Activated naive CD4-positive, alpha-beta T cell treated with anti-CD3 and anti-CD28 coated beads, Interleukin-2, amount 10 ng/mL, durations not matched to agents 7 days and 5 days (primary cell): ENCODE measurements around the gene UBQLN4.

Experiments
- CTCF ChIA-PET: fragments of 350-600 bp; sonication (Branson Sonifier 250); formaldehyde crosslinking; loops from one replicate; lab custom pipeline; 2021; ENCODE audit warnings: antibody characterized with exemption; lab: Charles Lee
- DNase-seq: peaks from one replicate; pipeline ENCODE4 v3.0.0-alpha.2; 2020
- H3K27ac Mint-ChIP-seq: one replicate; pipeline ENCODE4 v1.8.0; 2021; ENCODE audit warnings: mild to moderate bottlenecking, moderate library complexity, mixed read lengths
- H3K27me3 Mint-ChIP-seq: one replicate; pipeline ENCODE4 v1.8.0; 2021; ENCODE audit warnings: mild to moderate bottlenecking, mixed read lengths
- H3K36me3 Mint-ChIP-seq: one replicate; pipeline ENCODE4 v1.8.0; 2021; ENCODE audit warnings: mixed read lengths
- H3K4me1 Mint-ChIP-seq: one replicate; pipeline ENCODE4 v1.8.0; 2021; ENCODE audit warnings: mixed read lengths
- H3K4me3 Mint-ChIP-seq: one replicate; pipeline ENCODE4 v1.8.0; 2021; ENCODE audit warnings: mild to moderate bottlenecking, moderate library complexity, mixed read lengths
- H3K9me3 Mint-ChIP-seq: one replicate; pipeline ENCODE4 v1.8.0; 2021; ENCODE audit warnings: mixed read lengths

UBQLN4 gene

DNA sequence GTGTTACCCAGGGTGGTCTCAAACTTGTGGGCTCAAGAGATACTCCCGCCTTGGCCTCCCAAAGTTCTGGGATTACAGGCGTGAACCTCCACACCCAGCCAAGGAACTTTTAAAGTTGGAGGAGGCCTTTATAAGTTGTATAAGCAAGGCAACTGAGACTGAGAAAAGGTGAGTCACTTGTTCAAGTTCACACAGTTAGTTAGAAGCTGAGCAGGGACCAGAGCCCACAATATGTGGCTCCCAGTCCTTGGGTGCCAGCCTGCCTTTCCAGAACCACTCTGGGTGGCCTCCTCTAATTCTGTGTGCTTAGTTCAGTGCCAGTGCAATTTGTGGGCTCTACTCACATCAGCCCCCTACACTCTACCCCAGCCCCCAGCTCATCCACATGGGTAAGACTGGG, 11.0 kb upstream of the UBQLN4 start:
- H3K4me3 Mint-ChIP-seq = no peak overlapping the region
- H3K36me3 Mint-ChIP-seq = no peaks in the 10 kb centered on the region
- peaks cover 8% of the 10 kb centered on the region for H3K4me1 Mint-ChIP-seq
- no peaks in the 10 kb centered on the region for H3K9me3 Mint-ChIP-seq
- no peak overlapping the region for H3K27ac Mint-ChIP-seq
- H3K27me3 Mint-ChIP-seq = peaks cover 6% of the 10 kb centered on the region
- CTCF ChIA-PET = interaction anchor here (0.8 to 2.5 kb wide), 8 partner anchors 11 to 132 kb away, joined by 3 to 25 read pairs (median 4); no protein-coding TSS in a partner anchor
- no peak for DNase-seq

DNA sequence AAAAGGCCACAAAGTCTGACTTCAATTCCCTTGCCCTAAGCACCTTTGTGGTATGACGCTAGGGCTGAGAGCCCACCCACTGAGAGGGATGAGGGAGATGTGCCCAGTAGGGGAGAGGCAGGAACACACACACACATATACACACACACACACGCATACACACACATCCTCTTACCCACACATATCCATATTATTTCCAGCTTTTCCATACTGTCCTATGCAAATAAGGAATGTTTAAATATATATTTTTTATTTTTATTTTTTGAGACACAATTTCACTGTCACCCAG, 10.3 kb upstream of the UBQLN4 start:
- peaks cover 6% of the 10 kb centered on the region for H3K27me3 Mint-ChIP-seq
- no peak overlapping the region for H3K4me3 Mint-ChIP-seq
- no peak overlapping the region for H3K27ac Mint-ChIP-seq
- no peak for DNase-seq
- H3K4me1 Mint-ChIP-seq = peaks cover 8% of the 10 kb centered on the region
- CTCF ChIA-PET = interaction anchor here (2.4 kb wide), 1 partner anchor 131 kb away, joined by 8 read pairs; no protein-coding TSS in a partner anchor
- H3K9me3 Mint-ChIP-seq = no peaks in the 10 kb centered on the region
- no peaks in the 10 kb centered on the region for H3K36me3 Mint-ChIP-seq

DNA sequence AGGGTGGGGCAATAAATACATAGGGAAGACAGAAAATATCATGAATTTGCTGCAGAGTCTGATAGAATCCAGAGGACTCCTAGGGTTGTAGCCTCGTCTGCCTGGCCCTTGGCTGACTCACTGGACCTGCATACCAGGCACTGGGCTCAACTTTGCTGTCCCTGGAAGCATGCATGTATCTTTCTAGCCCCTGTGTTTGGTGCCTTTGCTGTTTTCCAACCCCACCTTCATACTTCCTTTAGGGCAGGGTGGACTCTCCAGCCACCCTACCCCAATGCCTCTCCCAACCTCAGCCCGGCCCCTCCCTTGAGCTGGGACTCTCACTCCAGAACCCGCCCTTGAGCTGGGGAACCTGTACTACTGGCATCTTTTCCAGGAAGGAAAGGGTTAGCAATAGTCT, 8.6 kb upstream of the UBQLN4 start:
- Mint-ChIP-seq H3K27me3 (peaks cover 6% of the 10 kb centered on the region), H3K4me3 (no peak overlapping the region), H3K9me3 (no peaks in the 10 kb centered on the region), H3K36me3 (peaks cover 3% of the 10 kb centered on the region), H3K4me1 (peaks cover 10% of the 10 kb centered on the region), H3K27ac (no peak overlapping the region)
- CTCF ChIA-PET = interaction anchor here (1.4 kb wide), 1 partner anchor 72 kb away, joined by 3 read pairs; no protein-coding TSS in a partner anchor
- DNase-seq = no peak

DNA sequence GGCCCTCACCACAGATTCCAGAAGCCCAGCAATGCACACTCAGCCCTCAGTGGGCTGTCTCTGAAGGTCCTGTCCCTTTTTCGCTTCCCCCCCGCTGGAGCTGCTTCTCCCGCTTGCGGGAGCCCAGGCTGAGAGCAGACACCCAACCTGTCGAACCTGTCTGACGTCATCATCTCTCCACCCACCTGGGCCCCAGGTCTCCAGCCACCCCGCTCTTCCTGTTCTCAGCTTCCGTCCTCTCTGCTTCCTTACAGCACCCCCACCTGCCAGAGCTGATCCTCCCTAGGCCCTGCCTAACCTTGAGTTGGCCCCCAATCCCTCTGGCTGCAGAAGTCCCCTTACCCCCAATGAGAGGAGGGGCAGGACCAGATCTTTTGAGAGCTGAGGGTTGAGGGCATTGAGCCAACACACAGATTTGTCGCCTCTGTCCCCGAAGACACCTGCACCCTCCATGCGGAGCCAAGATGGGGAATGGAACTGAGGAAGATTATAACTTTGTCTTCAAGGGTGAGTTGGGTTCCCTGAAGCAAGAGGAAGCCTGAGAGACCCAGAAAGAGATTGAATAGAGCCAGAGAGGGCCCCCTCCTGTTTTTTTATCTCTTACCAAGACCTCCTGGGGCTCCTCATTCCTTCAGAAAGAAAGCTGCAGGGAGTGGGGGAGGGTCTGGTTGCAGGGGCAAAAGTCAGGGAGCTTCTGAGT, 7.5 kb upstream of the UBQLN4 start, which contains the start of gene RAB25:
Gene RAB25, plus strand, starts transcription at position 224 of the 700 bp plus-strand sequence. Its CDS starts 241 bp downstream, at position 465.
- H3K36me3 Mint-ChIP-seq = peaks cover 6% of the 10 kb centered on the region
- peaks cover 6% of the 10 kb centered on the region for H3K27me3 Mint-ChIP-seq
- no peak for DNase-seq
- no peak within 1 kb of the TSS for H3K27ac Mint-ChIP-seq
- peaks cover 8% of the 10 kb centered on the region for H3K4me1 Mint-ChIP-seq
- H3K4me3 Mint-ChIP-seq = peak within 1 kb of the TSS; percentile 9
- no peaks in the 10 kb centered on the region for H3K9me3 Mint-ChIP-seq
- CTCF ChIA-PET = interaction anchor here (0.7 to 1.4 kb wide), 2 partner anchors 71 to 123 kb away, joined by 3 read pairs; no protein-coding TSS in a partner anchor

DNA sequence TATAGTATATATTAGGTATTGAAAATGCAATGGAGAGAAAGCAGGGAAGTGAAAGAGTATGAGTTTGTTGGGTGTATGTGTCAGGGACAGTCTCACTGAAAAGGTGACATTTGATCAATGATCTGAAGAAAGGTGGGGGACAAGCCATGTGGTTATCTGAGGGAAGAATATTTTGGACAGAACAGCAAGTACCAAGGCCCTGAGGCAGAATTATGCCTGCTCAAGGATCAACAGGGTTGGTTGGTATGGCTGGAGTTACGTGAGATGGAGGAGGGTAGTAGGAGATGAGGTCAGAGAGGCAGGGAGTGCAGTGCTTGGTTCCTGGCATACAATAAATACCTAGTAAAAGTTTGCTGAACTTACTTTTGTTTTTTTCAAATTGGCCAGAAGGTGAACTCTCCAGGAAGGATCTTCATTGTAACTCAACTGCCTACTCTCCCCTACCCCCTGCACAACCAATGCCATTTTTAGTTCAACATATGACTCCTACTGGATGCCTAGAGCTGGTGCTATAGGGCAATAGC, 2.8 kb upstream of the UBQLN4 start:
- CTCF ChIA-PET = interaction anchor here (2.0 kb wide), 1 partner anchor 118 kb away, joined by 4 read pairs; no protein-coding TSS in a partner anchor
- Mint-ChIP-seq H3K4me3 (peak overlapping the region; percentile 2), H3K4me1 (peaks cover 37% of the 10 kb centered on the region), H3K36me3 (peaks cover 9% of the 10 kb centered on the region), H3K9me3 (no peaks in the 10 kb centered on the region), H3K27me3 (peaks cover 3% of the 10 kb centered on the region), H3K27ac (no peak overlapping the region)
- DNase-seq = no peak

DNA sequence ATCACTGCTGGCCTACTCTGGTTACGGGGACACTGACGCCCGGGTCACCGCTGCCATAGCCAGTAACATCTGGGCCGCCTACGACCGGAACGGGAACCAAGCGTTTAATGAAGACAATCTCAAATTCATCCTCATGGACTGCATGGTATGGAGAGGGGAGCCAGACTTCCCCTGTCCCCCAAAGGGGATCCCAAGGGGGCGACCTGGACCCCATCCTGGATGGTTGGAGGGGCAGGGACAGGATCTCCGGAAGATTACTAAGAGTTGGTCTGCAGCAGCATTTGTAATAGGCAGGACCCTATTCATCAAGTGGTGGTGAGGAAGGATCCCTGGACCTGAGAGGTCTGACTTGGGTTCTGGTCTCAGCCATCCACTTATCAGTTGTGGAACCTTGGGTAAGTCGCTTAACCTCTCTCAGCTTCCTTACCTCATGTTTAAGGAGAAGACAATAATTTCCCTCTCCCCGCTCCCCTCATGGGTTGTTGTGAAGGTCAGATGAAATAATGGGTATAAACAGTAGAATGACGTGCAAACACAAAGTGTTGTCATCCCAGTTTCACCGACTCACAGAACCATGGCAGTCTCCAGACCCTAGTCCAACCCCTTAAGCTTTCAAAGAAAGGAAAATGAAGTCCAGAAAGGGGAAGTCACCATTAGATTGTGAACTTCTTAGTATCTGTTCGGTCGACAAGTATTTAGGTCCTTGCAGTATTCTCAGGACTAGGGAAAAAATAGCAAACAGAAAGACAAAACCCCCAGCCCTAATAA, 1.9 kb upstream of the UBQLN4 start:
- H3K27ac Mint-ChIP-seq = peak overlapping the region; percentile 96

DNA sequence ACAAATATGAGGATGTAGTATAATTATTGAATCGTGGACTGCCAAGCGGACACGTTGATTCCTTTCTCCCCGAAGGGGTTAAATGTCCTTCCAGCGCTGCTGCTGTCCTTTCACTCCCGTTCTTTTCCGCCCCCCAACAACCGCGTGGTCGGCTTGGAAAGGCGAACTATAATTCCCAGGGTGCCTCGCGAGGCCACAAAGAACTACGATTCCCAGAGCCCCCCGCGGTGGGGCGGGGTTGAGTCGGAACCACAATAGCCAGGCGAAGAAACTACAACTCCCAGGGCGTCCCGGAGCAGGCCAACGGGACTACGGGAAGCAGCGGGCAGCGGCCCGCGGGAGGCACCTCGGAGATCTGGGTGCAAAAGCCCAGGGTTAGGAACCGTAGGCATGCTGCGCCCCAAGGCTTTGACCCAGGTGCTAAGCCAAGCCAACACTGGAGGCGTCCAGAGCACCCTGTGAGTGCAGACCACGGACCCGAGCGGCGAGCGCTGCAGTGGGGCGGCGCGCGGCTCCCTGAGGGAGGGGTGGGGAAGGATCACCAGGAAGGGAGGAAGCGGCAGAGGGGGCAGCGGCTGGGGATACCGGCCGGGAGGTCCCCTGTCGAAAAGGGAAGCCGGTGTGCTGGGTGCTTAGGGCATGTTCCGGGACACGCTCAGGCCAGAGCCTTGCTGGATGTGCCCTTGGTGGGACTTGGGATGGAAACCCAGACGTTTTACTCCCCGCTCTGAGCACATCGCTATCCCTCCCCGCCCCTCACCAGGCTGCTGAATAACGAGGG, 1.1 kb upstream of the UBQLN4 start, which contains the start of gene LAMTOR2:
Gene LAMTOR2, plus strand, starts transcription at position 283 of the 781 bp plus-strand sequence. Its CDS starts 108 bp downstream, at position 391.
- DNase-seq = peak; percentile 98
- CTCF ChIA-PET = interaction anchor here (1.8 kb wide), 1 partner anchor 12 kb away, joined by 6 read pairs; no protein-coding TSS in a partner anchor
- Mint-ChIP-seq H3K36me3 (peaks cover 12% of the 10 kb centered on the region), H3K4me1 (peaks cover 39% of the 10 kb centered on the region), H3K27me3 (no peaks in the 10 kb centered on the region), H3K4me3 (peak within 1 kb of the TSS; percentile 97), H3K27ac (peak within 1 kb of the TSS; percentile 96), H3K9me3 (no peaks in the 10 kb centered on the region)

More for the DNA sequence above, 1.9 kb upstream of the UBQLN4 start:
- Mint-ChIP-seq H3K27me3 (no peaks in the 10 kb centered on the region), H3K36me3 (peaks cover 9% of the 10 kb centered on the region), H3K4me3 (peak overlapping the region; percentile 94), H3K9me3 (no peaks in the 10 kb centered on the region), H3K4me1 (peaks cover 39% of the 10 kb centered on the region)
- DNase-seq = no peak
- CTCF ChIA-PET = interaction anchor here (2.0 kb wide), 1 partner anchor 117 kb away, joined by 4 read pairs; no protein-coding TSS in a partner anchor

DNA sequence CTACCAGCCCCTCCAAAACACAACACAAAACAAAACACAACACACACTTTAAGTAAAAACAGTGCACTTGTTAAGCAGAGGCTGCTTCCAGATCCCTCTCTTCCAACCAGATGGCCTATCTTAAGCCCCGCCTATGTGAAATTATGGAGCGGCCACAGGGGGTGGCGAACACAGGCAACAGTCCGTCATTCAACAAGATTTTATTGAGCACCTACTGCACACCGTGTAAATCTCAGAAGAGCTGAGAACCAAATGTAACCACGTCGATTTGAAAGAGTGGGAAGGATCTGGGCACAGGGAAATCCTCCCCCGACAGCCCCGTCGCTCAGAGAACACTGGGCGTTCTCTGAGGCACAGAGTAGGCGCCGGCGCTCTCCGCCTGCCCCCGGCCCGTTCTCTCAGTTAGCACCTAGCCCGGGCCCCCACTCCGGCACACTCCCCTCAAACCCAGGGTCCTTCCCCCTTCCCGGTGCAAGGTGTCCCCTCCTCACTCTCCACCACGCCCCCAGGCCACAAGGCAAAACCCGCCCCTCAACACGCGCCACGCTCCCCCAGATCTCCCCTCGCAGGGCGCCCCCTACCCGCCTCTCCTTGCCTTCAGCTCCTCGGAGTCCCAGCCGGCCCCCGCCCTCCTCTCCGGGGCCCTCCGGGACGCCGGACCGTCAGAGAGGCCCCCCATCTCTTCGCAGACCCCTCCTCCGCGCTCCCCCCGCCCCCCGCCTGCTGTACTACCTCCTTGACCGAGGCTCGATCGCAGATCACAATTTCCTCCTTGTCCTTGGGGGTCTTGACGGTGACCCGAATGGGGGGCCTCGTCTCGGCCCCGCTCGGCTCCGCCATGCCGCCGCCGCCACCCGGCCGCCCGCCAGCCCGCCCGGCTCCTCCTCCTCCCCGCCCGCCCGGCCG, 483 bp downstream of the UBQLN4 start:
- peak; percentile 86 for DNase-seq
- Mint-ChIP-seq H3K36me3 (peaks cover 16% of the 10 kb centered on the region), H3K27ac (peak overlapping the region; percentile 91), H3K4me3 (peak overlapping the region; percentile 97), H3K9me3 (no peaks in the 10 kb centered on the region), H3K27me3 (no peaks in the 10 kb centered on the region), H3K4me1 (peaks cover 39% of the 10 kb centered on the region)
- CTCF ChIA-PET = interaction anchor here (0.9 to 2.6 kb wide), 6 partner anchors 13 to 115 kb away, joined by 4 to 6 read pairs (median 4); no protein-coding TSS in a partner anchor

DNA sequence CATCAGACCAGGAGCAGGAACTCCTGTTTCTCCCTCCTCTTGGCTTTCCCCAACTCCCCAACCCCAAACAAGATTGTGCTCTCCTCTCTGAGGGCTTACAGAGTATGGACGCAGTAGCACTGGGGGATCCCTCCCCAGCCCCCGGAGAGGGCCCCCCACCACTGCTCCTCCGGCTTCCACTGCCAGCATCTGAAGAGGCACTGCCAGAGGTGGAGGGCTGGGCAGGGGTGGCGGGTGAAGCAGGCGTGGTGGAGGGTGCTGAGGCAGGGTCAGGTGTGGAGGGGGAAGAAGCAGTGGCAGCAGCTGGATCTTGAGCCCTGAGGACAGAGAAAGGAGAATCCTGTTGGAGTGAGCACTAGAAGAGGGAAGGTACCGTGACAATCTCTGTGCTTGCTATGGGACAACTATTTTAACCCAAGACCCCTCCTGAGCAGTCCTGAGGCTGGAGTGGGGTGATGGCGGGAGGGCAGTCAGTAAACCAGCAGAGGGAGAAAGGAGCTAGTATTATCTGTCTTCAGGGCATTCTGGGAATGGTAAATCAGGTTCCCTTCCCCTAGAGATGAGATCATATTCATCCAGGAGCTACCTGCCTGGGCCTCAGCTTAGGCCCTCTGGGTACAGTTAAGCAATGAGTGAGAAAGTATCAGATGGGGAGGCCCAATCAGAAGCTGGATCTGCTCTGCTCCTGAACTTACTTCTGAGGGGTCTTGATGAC, 2.4 kb downstream of the UBQLN4 start:
- H3K4me1 Mint-ChIP-seq = peaks cover 32% of the 10 kb centered on the region
- CTCF ChIA-PET = interaction anchor here (1.2 kb wide), 1 partner anchor 15 kb away, joined by 4 read pairs; no protein-coding TSS in a partner anchor
- H3K27ac Mint-ChIP-seq = no peak overlapping the region
- H3K4me3 Mint-ChIP-seq = peak overlapping the region; percentile 39
- no peaks in the 10 kb centered on the region for H3K27me3 Mint-ChIP-seq
- H3K9me3 Mint-ChIP-seq = no peaks in the 10 kb centered on the region
- DNase-seq = no peak
- H3K36me3 Mint-ChIP-seq = peaks cover 13% of the 10 kb centered on the region

DNA sequence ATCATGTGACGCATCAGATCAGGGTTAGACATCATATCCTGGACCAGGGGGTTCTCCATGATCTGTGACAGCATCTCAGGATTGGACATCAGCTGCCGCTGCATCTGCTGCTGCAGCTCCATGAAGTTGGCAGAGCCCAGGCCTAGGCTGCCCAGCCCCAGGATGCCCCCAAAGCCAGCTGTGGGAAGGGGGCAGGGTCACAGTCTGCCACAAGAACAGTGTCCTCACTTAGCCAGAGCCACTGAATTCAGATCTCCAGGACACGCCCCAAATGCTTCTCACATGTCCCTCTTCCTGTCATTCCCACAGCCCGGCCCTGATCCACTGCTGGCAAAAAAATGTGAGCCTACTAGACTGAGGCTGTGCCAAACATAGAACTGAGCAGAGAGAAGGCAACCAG, 3.2 kb downstream of the UBQLN4 start:
- CTCF ChIA-PET = no interaction called here
- no peak for DNase-seq
- H3K27ac Mint-ChIP-seq = no peak overlapping the region
- H3K27me3 Mint-ChIP-seq = no peaks in the 10 kb centered on the region
- H3K4me1 Mint-ChIP-seq = peaks cover 26% of the 10 kb centered on the region
- no peaks in the 10 kb centered on the region for H3K9me3 Mint-ChIP-seq
- H3K4me3 Mint-ChIP-seq = no peak overlapping the region
- H3K36me3 Mint-ChIP-seq = peaks cover 14% of the 10 kb centered on the region

DNA sequence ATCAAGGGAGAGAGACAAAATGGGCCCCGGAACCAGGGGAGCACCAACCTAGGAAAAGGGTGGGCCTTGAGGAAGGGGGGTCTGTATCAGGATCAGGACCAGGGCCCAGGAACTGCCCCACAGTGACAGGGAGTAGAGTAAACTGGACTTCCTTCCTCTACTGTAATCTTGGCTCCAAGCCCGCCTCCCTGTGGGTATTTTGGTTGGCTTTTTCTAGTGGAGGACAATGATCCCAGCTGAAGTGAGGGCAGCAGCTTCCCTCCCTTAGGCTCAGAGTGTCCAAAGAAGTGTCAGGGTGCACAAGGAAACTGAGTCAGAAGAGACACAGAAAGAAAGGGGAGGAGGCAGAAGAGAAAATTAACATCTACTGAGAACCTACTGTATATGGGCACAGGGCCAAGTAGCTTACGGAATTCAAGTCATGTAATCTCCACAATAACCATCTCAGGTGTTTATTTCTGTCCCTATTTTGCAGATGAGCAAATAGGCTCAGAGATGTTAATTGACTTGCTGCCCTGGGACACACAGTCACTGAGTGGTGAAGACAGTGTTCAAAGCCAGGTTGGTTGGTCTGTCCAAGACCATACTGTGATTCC, 4.8 kb downstream of the UBQLN4 start:
- Mint-ChIP-seq H3K27ac (no peak overlapping the region), H3K4me1 (peaks cover 24% of the 10 kb centered on the region), H3K27me3 (no peaks in the 10 kb centered on the region), H3K4me3 (no peak overlapping the region), H3K9me3 (no peaks in the 10 kb centered on the region), H3K36me3 (peaks cover 22% of the 10 kb centered on the region)
- CTCF ChIA-PET = no interaction called here
- no peak for DNase-seq

DNA sequence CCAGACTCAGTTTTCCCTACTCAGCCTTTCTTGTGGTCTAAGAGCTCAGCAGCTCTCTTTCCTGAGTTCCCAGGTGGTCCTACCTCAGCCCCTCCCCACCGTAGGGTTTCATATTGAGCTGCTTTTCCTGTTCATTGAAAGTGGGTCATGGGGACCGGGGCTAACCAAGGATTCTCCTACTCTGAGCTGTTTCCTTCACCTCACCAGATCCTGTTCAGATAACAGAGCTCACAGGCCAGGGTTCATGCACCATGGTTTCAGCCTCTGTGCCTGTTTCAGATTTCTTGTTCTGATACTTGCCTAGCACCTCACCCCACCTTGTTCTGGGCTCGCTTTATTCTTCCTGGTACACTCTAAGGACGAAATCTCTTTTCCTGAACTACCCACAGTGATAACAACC, 8.5 kb downstream of the UBQLN4 start:
- H3K36me3 Mint-ChIP-seq = peaks cover 30% of the 10 kb centered on the region
- CTCF ChIA-PET = interaction anchor here (1.1 kb wide), 1 partner anchor 17 kb away, joined by 6 read pairs; no protein-coding TSS in a partner anchor

More for the DNA sequence above, 8.5 kb downstream of the UBQLN4 start:
- Mint-ChIP-seq H3K4me3 (no peak overlapping the region), H3K9me3 (no peaks in the 10 kb centered on the region), H3K4me1 (peaks cover 8% of the 10 kb centered on the region), H3K27ac (no peak overlapping the region), H3K27me3 (no peaks in the 10 kb centered on the region)
- DNase-seq = no peak
